ENCODE data around the gene GPR142.

GPR142 gene

DNA sequence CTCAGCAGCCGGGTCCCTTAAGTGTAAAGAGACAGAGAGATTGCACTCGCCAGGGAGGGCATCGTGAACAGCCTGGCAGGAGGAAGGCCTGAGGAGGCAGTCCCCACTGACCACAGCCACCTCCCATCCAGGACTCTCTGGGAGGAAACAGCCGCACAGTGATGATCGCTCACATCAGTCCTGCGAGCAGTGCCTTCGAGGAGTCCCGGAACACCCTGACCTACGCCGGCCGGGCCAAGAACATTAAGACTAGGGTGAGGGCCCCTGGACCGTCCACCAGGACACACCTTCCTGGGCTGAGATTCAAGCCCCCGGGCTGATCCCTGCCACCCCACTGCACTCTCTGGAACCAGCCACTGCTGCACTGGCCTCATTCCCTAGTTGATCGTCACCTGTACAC lies 19.7 kb upstream of the GPR142 start:
- TF ChIP-seq POLR2AphosphoS5 (IDR thresholded peaks at IDR 0.05; ENCODE audit: low read depth, low read length) (no peak), TAF1 (IDR thresholded peaks at IDR 0.05; ENCODE audit: borderline replicate concordance, low read depth, low read length) (no peak), POLR2A (IDR thresholded peaks at IDR 0.05; ENCODE audit: low read depth, low read length) (no peak)
- no peak for DNase-seq (ENCODE audit: insufficient read length)
- no peak for FAIRE-seq

DNA sequence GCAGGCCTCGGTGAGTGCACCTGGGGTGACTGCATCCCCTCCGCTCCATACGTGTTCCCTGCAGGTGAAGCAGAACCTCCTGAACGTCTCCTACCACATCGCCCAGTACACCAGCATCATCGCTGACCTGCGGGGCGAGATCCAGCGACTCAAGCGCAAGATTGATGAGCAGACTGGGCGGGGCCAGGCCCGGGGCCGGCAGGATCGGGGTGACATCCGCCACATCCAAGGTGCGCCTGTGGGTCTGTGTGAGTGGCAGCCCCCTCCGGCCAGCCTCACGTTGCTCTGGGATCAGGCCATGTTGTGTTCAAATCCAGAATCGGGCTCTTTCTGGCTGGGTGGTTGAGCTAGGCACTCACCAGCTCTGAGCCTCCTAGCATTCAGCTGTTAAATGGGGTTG lies 18.2 kb upstream of the GPR142 start:
- TF ChIP-seq POLR2A (IDR thresholded peaks at IDR 0.05; ENCODE audit: low read depth, low read length) (no peak), POLR2AphosphoS5 (IDR thresholded peaks at IDR 0.05; ENCODE audit: low read depth, low read length) (no peak), TAF1 (IDR thresholded peaks at IDR 0.05; ENCODE audit: borderline replicate concordance, low read depth, low read length) (no peak)

DNA sequence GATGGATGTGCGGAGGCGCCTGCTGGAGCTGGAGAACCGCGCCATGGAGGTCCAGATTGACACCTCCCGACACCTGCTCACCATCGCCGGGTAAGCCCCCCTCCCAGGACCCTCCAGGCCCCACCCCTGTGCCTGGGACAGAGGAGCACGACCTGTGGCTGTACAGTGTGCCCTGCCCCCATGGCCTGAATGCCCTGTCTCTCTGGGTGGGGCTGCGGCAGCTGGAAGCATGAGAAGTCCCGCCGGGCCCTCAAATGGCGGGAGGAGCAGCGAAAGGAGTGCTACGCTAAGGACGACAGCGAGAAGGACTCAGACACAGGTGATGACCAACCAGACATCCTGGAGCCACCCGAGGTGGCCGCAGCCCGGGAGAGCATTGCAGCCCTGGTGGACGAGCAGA lies 16.8 kb upstream of the GPR142 start:
- TF ChIP-seq POLR2AphosphoS5 (IDR thresholded peaks at IDR 0.05; ENCODE audit: low read depth, low read length) (no peak), POLR2A (IDR thresholded peaks at IDR 0.05; ENCODE audit: low read depth, low read length) (no peak), TAF1 (IDR thresholded peaks at IDR 0.05; ENCODE audit: borderline replicate concordance, low read depth, low read length) (no peak)
- DNase-seq (ENCODE audit: insufficient read length) (no peak), FAIRE-seq (no peak)

More for the DNA sequence above, 18.2 kb upstream of the GPR142 start:
- DNase-seq (ENCODE audit: insufficient read length) (no peak), FAIRE-seq (no peak)

DNA sequence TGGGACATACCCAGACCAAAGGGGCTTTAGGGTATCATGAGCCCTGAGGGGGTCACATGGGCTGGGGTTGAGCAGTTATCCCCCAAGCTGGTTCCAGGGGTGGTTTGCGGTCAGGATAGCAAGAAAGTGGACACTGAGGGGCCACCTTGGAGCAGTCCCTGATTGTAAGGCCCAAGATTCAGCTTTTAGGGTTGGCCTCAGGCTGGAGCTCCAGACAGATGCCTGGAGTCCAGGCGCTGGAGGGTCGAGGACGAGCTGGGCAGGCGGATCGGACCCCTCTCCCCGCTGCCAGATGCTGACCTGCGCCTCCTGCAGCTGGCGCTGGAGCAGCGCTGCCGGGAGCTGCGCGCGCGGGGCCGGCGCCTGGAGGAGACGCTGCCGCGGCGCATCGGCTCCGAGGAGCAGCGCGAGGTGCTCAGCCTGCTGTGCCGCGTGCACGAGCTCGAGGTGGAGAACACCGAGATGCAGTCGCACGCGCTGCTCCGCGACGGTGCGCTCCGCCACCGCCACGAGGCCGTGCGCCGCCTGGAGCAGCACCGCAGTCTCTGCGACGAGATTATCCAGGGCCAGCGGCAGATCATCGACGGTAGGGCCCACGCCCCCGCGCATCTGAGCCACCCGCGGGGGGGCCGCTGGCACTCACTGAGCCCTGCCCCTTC lies 15.6 kb upstream of the GPR142 start:
- no peak for FAIRE-seq
- TF ChIP-seq TAF1 (IDR thresholded peaks at IDR 0.05; ENCODE audit: borderline replicate concordance, low read depth, low read length) (no peak), POLR2A (IDR thresholded peaks at IDR 0.05; ENCODE audit: low read depth, low read length) (no peak), POLR2AphosphoS5 (IDR thresholded peaks at IDR 0.05; ENCODE audit: low read depth, low read length) (no peak)
- DNase-seq (ENCODE audit: insufficient read length) = no peak

DNA sequence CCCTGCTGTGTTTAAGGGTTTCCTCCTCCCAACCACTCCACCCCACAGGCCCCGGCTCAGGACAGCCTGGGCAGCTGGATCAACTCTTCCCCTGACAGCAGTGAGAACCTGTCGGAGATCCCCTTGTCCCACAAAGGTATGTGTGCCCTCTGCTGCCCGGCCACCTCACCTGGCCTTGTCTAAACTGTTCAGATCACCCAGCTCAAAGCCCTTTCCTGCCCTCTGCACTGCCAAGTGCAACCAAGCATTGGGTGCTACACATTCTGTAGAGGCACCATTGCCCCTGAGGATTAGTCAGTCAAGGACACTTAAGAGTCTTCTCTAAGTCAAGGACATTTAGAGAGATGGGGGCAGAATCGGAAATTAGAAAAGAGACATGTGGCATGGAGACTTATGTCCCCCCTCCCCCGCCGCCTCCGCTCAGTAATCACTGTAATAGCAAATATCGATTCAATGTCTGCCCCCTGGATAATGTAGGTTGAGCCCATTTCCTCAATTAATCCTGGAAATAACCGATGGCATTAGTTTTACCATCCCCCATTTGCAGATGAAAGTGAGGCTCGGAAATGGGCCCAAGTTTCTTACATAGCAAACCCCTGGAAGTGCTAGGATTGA lies 13.8 kb upstream of the GPR142 start:
- DNase-seq (ENCODE audit: insufficient read length) = no peak
- no peak for TF ChIP-seq TAF1 (IDR thresholded peaks at IDR 0.05; ENCODE audit: borderline replicate concordance, low read depth, low read length)
- no peak for TF ChIP-seq POLR2A (IDR thresholded peaks at IDR 0.05; ENCODE audit: low read depth, low read length)
- TF ChIP-seq POLR2AphosphoS5 (IDR thresholded peaks at IDR 0.05; ENCODE audit: low read depth, low read length) = no peak
- no peak for FAIRE-seq

DNA sequence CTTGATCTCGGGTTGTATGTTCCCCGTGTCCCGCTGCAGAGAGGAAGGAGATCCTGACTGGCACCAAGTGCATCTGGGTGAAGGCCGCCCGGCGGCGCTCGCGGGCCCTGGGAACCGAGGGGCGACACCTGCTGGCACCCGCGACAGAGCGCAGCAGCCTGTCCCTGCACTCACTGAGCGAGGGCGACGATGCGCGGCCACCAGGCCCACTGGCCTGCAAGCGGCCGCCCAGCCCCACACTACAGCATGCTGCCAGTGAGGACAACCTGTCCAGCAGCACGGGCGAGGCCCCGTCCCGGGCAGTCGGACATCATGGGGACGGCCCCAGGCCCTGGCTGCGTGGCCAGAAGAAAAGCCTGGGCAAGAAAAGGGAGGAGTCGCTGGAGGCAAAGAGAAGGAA lies 13.2 kb upstream of the GPR142 start:
- DNase-seq (ENCODE audit: insufficient read length) (peak; percentile 73), FAIRE-seq (no peak)
- no peak for TF ChIP-seq TAF1 (IDR thresholded peaks at IDR 0.05; ENCODE audit: borderline replicate concordance, low read depth, low read length)
- TF ChIP-seq POLR2AphosphoS5 (IDR thresholded peaks at IDR 0.05; ENCODE audit: low read depth, low read length) = no peak
- TF ChIP-seq POLR2A (IDR thresholded peaks at IDR 0.05; ENCODE audit: low read depth, low read length) = no peak

DNA sequence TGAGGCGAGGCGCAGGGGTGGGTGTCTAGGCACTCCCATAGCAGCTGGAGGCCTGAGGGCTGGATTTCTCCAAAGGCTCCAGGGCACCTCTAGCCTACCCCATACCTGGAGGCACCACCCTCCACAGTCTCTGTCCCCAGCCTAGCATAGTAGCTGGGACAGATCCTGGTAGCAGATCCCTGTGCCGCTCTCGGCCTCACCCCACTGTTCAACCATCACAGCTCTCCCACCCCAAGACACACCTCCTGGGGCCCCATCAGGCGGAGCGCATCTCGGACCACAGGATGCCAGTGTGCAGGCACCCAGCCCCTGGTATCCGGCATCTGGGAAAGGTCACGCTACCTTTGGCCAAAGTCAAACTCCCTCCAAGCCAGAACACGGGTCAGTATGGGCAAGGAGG lies 12.7 kb upstream of the GPR142 start:
- no peak for DNase-seq (ENCODE audit: insufficient read length)
- FAIRE-seq = no peak
- no peak for TF ChIP-seq POLR2A (IDR thresholded peaks at IDR 0.05; ENCODE audit: low read depth, low read length)

DNA sequence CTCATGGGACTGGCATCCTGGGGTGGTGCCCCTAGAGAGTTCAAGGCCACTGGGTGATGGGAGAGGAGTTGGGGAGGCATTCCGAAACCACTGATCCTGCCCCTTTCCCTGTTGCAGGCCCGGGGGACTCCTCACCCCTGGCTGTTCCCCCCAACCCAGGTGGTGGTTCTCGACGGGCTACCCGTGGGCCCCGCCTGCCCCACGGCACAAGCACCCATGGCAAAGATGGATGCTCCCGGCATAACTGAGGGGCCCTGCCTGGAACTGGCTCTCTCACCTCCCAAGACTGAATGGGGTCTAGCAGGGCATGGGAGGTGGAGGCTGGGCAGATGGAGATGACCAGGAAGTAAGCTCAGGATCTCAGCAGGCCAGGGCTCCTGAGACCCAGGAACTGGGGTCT lies 12.2 kb upstream of the GPR142 start:
- TF ChIP-seq TAF1 (IDR thresholded peaks at IDR 0.05; ENCODE audit: borderline replicate concordance, low read depth, low read length) (no peak), POLR2A (IDR thresholded peaks at IDR 0.05; ENCODE audit: low read depth, low read length) (no peak), POLR2AphosphoS5 (IDR thresholded peaks at IDR 0.05; ENCODE audit: low read depth, low read length) (no peak)
- DNase-seq (ENCODE audit: insufficient read length) (no peak), FAIRE-seq (no peak)

DNA sequence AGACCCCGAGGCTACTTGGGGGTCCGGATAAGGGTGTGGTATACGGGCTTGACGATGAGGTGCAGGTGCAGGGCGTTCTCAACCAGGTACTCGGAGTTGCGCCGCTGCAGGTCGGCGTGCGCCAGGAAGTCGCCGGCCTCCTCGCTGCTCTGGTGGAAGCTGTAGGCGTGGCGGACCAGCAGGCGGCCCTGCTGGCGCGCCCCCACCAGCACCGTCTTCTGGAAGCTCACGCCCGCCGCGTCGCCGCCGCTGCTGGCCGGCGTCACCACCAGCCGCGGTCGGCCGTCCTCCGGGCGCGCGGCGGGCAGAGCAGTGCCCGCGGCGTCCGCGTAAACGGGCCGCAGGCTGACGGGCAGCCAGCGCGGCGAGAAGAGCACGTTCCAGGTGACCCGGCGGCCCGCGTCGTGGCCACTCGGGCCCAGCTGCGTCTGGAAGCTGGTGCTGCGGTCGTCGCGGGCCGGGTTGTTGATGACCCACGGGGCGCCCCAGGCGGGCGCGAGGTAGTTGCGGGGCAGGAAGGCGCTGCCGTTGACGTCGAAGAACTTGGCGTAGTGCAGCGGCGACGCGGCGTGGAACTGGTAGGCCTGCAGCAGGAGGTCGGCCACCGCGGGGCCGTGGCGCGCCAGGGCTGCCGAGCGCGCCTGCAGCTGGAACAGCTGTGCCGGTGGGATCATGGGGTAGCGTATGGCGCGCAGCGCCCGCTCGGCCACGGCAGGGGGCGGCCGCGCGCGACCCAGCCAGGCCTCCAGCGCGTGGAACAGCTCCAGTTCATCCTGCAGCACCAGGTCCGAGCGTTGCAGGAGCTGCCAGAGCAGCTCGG lies 10.4 kb upstream of the GPR142 start:
- TF ChIP-seq POLR2A (IDR thresholded peaks at IDR 0.05; ENCODE audit: low read depth, low read length) (no peak), TAF1 (IDR thresholded peaks at IDR 0.05; ENCODE audit: borderline replicate concordance, low read depth, low read length) (no peak), POLR2AphosphoS5 (IDR thresholded peaks at IDR 0.05; ENCODE audit: low read depth, low read length) (no peak)
- FAIRE-seq (no peak), DNase-seq (ENCODE audit: insufficient read length) (no peak)

DNA sequence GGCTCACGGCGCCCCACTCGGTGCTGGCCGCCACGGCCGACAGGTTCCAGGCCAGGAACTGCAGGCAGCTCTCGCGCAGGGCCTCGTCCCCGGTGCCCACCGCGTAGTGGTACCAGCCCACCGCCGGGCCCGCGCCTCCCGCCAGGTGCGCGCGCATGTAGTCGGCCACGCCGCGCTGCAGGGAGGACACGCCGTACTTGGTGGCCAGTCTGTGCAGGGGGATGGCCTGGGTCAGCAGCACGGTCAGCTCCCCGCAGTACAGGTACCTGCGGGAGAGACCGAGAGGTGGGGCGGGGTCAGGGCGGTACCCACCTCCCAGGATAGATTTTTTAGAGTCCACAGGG lies 9.9 kb upstream of the GPR142 start:
- TF ChIP-seq TAF1 (IDR thresholded peaks at IDR 0.05; ENCODE audit: borderline replicate concordance, low read depth, low read length) = no peak
- TF ChIP-seq POLR2A (IDR thresholded peaks at IDR 0.05; ENCODE audit: low read depth, low read length) = no peak
- FAIRE-seq (no peak), DNase-seq (ENCODE audit: insufficient read length) (no peak)

DNA sequence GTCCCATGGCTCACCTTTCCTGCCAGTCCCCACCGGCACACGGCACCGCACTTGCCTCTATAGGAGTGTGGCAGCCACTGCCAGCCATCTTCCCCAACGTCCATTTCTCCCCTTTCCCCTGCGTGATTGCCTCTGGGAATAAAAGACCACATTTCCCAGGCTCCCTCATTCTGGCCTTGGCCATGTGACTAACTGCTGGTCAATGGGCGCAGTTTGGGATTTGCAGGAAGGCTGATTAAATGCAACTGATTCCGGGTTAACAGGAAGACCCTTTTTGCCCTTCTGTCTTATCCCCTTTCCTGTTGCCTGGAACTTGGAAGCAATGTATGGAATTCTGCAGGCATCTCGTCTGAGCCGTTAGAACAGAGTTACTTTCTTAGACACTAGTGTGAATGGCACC lies 8.6 kb upstream of the GPR142 start:
- TF ChIP-seq TAF1 (IDR thresholded peaks at IDR 0.05; ENCODE audit: borderline replicate concordance, low read depth, low read length) (no peak), POLR2A (IDR thresholded peaks at IDR 0.05; ENCODE audit: low read depth, low read length) (no peak), POLR2AphosphoS5 (IDR thresholded peaks at IDR 0.05; ENCODE audit: low read depth, low read length) (no peak)
- no peak for FAIRE-seq
- no peak for DNase-seq (ENCODE audit: insufficient read length)

DNA sequence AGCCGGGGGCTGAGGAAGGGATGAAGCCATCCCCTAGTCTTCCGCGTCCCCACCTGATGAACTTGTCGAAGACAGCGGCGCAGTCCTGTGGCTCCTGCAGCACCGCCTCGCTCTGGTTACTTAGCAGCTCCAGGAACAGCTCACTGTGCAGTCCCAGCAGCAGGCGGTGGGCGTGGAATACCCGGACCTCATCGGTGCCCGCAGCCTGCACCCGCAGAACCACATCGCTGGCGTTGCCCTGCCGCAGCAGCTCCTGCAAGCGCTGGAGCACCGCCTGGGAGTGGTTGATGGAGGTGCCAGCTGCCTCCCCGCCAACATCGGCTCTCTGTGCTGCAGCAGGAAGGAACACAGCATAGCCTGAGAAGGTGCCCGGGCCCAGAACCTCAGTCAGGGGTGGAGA lies 7.4 kb upstream of the GPR142 start:
- DNase-seq (ENCODE audit: insufficient read length) = no peak
- TF ChIP-seq POLR2AphosphoS5 (IDR thresholded peaks at IDR 0.05; ENCODE audit: low read depth, low read length) (no peak), TAF1 (IDR thresholded peaks at IDR 0.05; ENCODE audit: borderline replicate concordance, low read depth, low read length) (no peak), POLR2A (IDR thresholded peaks at IDR 0.05; ENCODE audit: low read depth, low read length) (no peak)
- FAIRE-seq = no peak

Measured in GM12892 (cell line).